GM19328 (cell line): Measurements from ENCODE around the gene NAA60.
A peak's percentile ranks its signal among the peaks of the same experiment; 100 is the strongest.

Experiments
- ATAC-seq: cut with Tn5 transposase; IDR thresholded peaks from one replicate; pipeline ENCODE4 v1.9.1; 2021; ENCODE audit warnings: mild to moderate bottlenecking, moderate library complexity; ENCODE audit not compliant: unreplicated experiment

The NAA60 gene

DNA sequence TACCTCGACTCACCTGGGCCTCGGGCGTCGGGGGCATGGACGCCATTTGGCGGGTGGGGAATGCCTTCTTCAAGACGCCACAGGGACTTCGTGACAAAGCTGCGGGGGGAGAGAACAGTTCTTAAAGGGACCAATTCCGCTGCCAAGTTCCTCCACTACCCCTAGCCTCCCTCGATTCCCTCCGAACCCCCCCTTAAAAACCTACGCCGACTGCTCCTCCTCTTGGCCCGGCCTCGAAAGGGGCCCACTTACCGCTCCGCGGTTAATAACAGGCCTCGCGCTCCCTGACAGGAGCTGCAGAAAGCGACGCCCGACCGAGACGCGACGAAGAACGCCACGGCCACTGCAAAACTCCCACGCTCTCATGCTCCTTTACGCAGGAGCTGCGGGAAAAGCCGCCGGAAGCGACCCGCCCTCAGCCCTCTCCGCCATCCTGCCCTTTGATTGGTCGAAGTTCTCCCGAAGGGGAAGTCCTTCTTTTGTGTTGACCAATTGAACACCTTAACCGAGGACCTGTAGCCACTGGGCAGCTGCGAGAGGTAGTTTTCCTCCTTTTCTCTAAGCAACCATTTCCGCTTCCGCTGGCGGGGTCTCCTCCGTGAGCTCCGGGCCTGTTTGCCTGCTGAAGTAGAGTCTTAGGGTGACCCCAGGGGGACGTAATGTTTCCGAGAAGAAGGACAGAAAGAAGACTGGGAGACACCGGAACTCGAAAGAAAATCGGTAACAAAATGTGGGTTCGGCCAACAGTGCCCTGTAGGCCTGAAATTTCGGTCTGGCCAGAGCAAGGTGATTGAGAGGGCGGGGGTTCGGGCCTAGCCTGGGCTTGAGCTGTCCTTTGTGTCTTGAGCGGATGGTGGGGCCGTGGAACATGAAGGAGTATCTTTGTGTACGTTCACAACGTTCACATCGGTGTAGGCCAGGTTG lies at the start of gene NAA60, which contains the start of gene ZNF597:
TSS of gene NAA60 (plus strand) at position 573 of the 924 bp plus-strand sequence. CDS start 32,548 bp downstream, outside the sequence.
TSS of gene ZNF597 (minus strand) at position 397 of the 924 bp plus-strand sequence. CDS start at position 46, 351 bp downstream.
- ATAC-seq: peak; percentile 84

DNA sequence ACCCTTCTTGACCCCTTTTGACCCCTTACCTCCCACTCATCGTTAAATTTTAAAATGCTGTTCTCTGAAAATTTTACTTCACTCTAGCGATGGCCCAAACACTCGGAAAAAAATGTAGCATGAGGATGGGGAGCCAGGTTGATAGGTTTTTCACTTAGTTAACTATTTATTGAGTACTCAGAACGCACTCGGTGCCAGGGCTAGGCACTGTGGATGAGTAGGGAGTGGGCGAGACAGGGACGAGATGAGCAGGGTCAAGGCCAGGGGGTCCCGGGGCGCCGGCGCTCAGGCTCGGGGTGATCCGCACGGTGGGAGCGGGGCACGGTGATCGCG lies 43.1 kb upstream of the NAA60 start:
- ATAC-seq: peak; percentile 19

GRCh38 chr16:3400779-3401688 lies 42.4 kb upstream of the NAA60 start, which contains the start of the genes ZNF174 and ZSCAN32:
Gene ZNF174 (plus strand): TSS chr16:3401215. CDS start chr16:3402005, 790 bp downstream.
Gene ZSCAN32 (minus strand): TSS chr16:3401004. CDS start chr16:3397557, 3,447 bp downstream.
- peak; percentile 99 for ATAC-seq

- no peak for ATAC-seq
Observed at GRCh38 chr16:3401719-3402397, 41.6 kb upstream of the NAA60 start.

- no peak for ATAC-seq
Observed at GRCh38 chr16:3408561-3409197, 34.8 kb upstream of the NAA60 start.

- no peak for ATAC-seq
Observed at GRCh38 chr16:3413730-3414379, 29.6 kb upstream of the NAA60 start.

GRCh38 chr16:3431779-3432219 lies 11.7 kb upstream of the NAA60 start:
- no peak for ATAC-seq

DNA sequence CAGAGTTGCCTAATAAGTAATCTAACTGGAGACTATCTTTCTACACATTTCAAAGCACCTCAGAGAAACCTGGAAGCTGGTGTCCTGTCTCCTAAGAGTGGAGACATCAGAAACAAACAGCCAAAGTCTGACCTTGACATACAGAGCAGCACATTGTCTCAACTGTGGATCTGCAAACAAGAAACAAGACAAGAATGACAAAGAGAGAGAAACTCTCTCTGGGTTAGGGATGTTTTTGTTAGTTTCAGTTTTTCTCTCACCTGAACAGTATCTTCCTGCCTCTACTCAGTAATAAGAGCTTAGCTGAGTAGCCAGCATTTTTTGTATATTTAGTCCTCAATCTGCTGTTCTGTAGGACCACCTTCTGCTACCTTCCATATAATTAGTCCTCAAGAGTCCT lies 9.1 kb upstream of the NAA60 start:
- no peak for ATAC-seq

GRCh38 chr16:3439637-3440036 lies 3.8 kb upstream of the NAA60 start:
- no peak for ATAC-seq

DNA sequence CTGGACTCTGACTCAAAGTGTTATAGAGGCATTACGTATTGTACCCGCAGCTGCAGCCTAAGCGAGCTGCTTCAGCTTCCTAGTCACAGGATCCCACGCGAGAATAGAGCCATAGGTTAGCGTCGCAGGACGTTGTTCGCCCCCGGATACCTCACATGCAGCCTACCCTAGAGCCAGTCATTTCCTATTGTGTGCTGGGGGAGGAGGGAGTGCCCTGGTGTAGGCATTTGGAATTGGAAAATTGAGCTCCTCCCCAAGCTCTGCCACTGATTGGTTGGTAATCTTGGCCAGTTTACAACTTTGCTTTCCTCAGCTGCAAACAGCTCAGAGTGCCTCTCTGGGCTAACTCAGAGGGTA lies 530 bp downstream of the NAA60 start:
- peak; percentile 27 for ATAC-seq

- no peak for ATAC-seq
Observed at GRCh38 chr16:3454093-3454492, 10.6 kb downstream of the NAA60 start.

DNA sequence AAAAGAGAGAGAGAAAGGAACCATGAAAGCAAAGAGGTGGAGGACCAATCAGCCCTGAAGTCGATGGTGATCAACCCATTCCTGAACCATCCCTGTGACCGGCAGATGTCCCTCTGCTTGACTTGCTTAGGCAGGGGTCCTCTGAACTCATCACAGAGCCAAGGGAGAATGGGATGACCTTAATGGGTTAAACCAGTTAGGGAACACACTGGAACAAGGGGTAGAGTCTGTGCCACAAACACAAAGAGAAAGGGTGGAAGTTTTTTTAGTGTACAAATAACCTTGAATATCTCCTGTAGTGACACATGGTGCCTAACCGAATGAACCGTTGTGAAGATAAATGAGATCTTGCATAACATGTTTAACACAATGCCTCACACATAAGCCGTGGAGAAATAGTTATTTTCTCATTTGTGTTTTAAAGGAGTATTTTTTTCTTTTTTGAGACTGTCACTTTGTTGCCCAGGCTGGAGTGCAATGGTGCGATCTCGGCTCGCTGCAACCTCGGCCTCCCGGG lies 11.2 kb downstream of the NAA60 start:
- ATAC-seq: no peak

DNA sequence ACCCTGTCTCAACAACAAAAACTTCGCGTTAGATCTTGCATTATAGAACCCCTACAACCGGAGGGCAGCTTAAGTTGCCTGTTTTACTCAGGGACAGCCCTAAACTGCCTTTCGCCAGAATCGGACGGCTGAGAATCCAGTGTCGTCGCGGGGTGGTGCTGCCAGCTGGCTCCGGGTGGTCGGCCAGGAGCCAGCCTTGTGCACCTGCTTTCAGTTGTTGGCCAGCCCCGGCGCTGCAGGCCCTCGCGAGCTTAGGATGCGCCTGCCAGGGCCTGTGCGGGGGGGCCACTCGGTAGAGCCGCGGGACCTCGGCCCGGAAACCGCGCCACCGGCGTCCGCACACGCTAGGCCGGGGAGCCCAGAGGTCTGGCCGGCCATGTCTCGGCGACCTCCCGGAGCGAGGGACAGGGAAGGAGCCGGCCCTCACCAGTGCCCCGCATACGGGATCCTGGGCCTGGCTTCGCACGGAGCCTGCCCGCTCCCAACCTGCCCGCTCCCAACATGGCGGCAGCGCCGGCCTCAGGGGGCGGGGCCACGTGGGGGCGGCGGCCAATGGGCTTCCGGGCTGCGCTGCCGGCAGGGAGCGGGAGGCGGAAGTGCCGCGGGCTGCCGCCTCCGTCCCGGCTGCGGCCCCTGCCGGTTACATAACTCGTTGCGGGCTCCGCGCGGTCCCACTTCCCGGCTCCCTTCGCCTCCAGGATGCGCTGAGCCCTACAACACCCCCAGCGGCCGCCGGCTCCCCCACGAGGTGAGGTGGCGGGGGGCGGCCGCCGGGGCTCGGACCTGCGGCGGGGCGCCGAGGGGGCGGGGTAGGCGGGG lies 14.2 kb downstream of the NAA60 start:
- peak; percentile 77 for ATAC-seq

DNA sequence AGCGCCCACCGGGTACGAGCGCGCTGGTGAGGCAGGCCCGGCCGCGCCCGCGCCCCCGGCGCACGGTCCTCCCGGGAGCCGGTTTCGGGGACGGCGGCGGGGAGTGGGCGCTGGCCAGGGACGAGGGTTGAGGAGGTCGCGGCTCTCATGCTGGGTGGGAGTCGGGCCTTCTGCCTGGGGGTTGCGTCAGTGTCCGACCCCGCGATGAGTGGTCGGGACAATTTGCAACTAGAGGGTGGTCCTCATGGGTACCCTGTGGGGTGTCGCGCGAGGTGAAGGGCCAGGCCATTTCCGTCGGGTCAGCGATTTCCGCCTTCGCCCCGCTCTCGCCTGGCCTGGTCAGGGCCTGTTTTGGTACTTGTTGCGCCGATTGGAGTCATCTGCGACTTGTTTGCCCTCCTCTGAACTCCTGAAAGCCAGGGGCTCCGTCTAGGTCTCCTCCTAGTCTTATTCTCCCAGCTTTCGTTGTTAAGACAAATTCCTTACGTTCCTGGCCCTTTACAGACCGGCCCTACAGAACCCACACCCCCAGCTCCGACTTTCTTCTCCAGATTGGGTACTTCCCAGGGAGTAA lies 14.9 kb downstream of the NAA60 start:
- peak; percentile 2 for ATAC-seq

GRCh38 chr16:3458852-3459361 lies 15.4 kb downstream of the NAA60 start:
- ATAC-seq: no peak

- no peak for ATAC-seq
Observed at GRCh38 chr16:3459401-3460090, 16.1 kb downstream of the NAA60 start.

DNA sequence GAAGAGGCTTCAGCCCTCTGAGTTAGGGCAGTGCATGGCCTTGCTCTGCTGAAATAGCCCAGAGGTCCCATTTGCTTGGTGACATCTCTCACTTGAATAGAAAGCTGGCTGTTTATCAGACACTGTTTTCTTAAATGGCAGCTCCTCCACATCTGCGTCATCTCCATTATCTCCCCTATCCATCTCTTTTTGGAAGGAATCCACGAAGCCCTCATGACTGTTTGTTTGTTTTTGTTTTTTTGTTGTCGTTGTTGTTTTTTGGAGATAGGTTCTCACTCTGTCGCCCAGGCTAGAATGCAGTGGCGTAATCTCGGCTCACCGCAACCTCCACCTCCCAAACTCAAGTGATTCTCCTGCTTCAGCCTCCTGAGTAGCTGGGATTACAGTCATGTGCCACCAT lies 16.6 kb downstream of the NAA60 start:
- no peak for ATAC-seq

GRCh38 chr16:3460585-3460984 lies 17.1 kb downstream of the NAA60 start:
- ATAC-seq: no peak
